Measurements from ENCODE around the gene TAS2R9.
"Not testable (repeated sequence)": the region's sequence is repeated elsewhere in the genome, so short reads cannot be mapped to it uniquely, and the experiment has no call there.

TAS2R9 gene

GRCh38 chr12:10810068-10810467 is at the start of gene TAS2R9:
Gene TAS2R9, minus strand, starts transcription at chr12:10810168. Its CDS starts 93 bp downstream, at chr12:10810075.
- DNase-seq = no peak

GRCh38 chr12:10855807-10856206 is 45.8 kb upstream of the TAS2R9 start:
- DNase-seq = no peak

GRCh38 chr12:10853776-10854175 is 43.8 kb upstream of the TAS2R9 start:
- DNase-seq = no peak

- DNase-seq = no peak
Observed at GRCh38 chr12:10851243-10851858, 41.4 kb upstream of the TAS2R9 start.

GRCh38 chr12:10849425-10849878 is 39.5 kb upstream of the TAS2R9 start, which contains the start of gene PRR4:
Gene PRR4, minus strand, starts transcription at chr12:10849475. Its CDS starts 38 bp downstream, at chr12:10849437.
- DNase-seq = no peak

- DNase-seq = no peak
Observed at GRCh38 chr12:10847744-10848143, 37.8 kb upstream of the TAS2R9 start.

- DNase-seq = no peak
Observed at GRCh38 chr12:10842862-10843261, 32.9 kb upstream of the TAS2R9 start.

GRCh38 chr12:10838461-10838860 is 28.5 kb upstream of the TAS2R9 start:
- no peak for DNase-seq

GRCh38 chr12:10829994-10830393 is 20.0 kb upstream of the TAS2R9 start:
- DNase-seq = no peak

GRCh38 chr12:10826258-10826657 is 16.3 kb upstream of the TAS2R9 start, which contains the start of gene TAS2R10:
Gene TAS2R10, minus strand, starts transcription at chr12:10826358. Its CDS starts 89 bp downstream, at chr12:10826269.
- DNase-seq = no peak

- no peak for DNase-seq
Observed at GRCh38 chr12:10824957-10825356, 15.0 kb upstream of the TAS2R9 start.

GRCh38 chr12:10811883-10812536 is 2.0 kb upstream of the TAS2R9 start:
- no peak for DNase-seq

- DNase-seq = no peak
Observed at GRCh38 chr12:10807186-10807585, 2.8 kb downstream of the TAS2R9 start, which contains the start of gene TAS2R8. Gene TAS2R8, minus strand, starts transcription at chr12:10807286. Its CDS starts 306 bp downstream, at chr12:10806980.

GRCh38 chr12:10802587-10802986 is 7.4 kb downstream of the TAS2R9 start, which contains the start of gene TAS2R7:
Gene TAS2R7, minus strand, starts transcription at chr12:10802627. Its CDS starts 57 bp downstream, at chr12:10802570.
- DNase-seq = no peak

GRCh38 chr12:10801741-10802140 is 8.2 kb downstream of the TAS2R9 start:
- DNase-seq = no peak

GRCh38 chr12:10794222-10794621 is 15.7 kb downstream of the TAS2R9 start:
- no peak for DNase-seq

- DNase-seq = not testable (repeated sequence)
Observed at GRCh38 chr12:10791769-10792168, 18.2 kb downstream of the TAS2R9 start.

GRCh38 chr12:10783252-10783651 is 26.7 kb downstream of the TAS2R9 start:
- DNase-seq = no peak

GRCh38 chr12:10779103-10779502 is 30.9 kb downstream of the TAS2R9 start:
- DNase-seq = no peak

GRCh38 chr12:10771132-10771733 is 38.7 kb downstream of the TAS2R9 start:
- no peak for DNase-seq

GRCh38 chr12:10759657-10760056 is 50.3 kb downstream of the TAS2R9 start:
- no peak for DNase-seq

Data from CD4-positive, alpha-beta T cell treated with Interferon gamma for 1 hour (primary cell).